Trophoblast cell (in vitro differentiated cells and primary cell): ENCODE measurements around the gene NR2C1.
A peak's percentile ranks its signal among the peaks of the same experiment; 100 is the strongest.
"Not testable (repeated sequence)": the region's sequence is repeated elsewhere in the genome, so short reads cannot be mapped to it uniquely, and the experiment has no call there.

Source experiments
- DNase-seq, 2 donors: peaks; one replicate each; pipeline ENCODE4 v3.0.0-alpha.2; 2016
- H2AFZ ChIP-seq: 2 replicates; pipeline ENCODE4 v1.6.1; 2013; ENCODE audit warnings: low read length, moderate library complexity, mild to moderate bottlenecking; ENCODE audit not compliant: insufficient read depth, poor library complexity
- H2AK5ac ChIP-seq: 2 replicates; pipeline ENCODE4 v1.6.1; 2013; ENCODE audit warnings: mild to moderate bottlenecking, low read length
- H2BK120ac ChIP-seq: 2 replicates; pipeline ENCODE4 v1.6.1; 2013; ENCODE audit warnings: low read length, mild to moderate bottlenecking, moderate library complexity; ENCODE audit not compliant: insufficient read depth, poor library complexity
- H2BK12ac ChIP-seq: 2 replicates; pipeline ENCODE4 v1.6.1; 2013; ENCODE audit warnings: mild to moderate bottlenecking, low read length, moderate library complexity
- H2BK5ac ChIP-seq: 2 replicates; pipeline ENCODE4 v1.6.1; 2013; ENCODE audit warnings: low read length, low read depth, moderate library complexity, mild to moderate bottlenecking; ENCODE audit not compliant: poor library complexity
- H3K14ac ChIP-seq: 2 replicates; pipeline ENCODE4 v1.6.1; 2013; ENCODE audit warnings: mild to moderate bottlenecking, low read length
- H3K18ac ChIP-seq: 2 replicates; pipeline ENCODE4 v1.6.1; 2013; ENCODE audit warnings: mild to moderate bottlenecking, low read length
- H3K23ac ChIP-seq: 2 replicates; pipeline ENCODE4 v1.6.1; 2013; ENCODE audit warnings: low read length
- H3K27ac ChIP-seq: 2 replicates; pipeline ENCODE4 v1.5.1; 2013; ENCODE audit warnings: low read depth, mild to moderate bottlenecking, inconsistent platforms, low read length, moderate library complexity
- H3K27me3 ChIP-seq: 2 replicates; pipeline ENCODE4 v1.6.1; 2013; ENCODE audit warnings: inconsistent platforms, mild to moderate bottlenecking, low read length, moderate library complexity; ENCODE audit not compliant: insufficient read depth
- H3K36me3 ChIP-seq, 2 experiments: 1 replicate in 1 of 2; 2 replicates in 1 of 2; pipeline ENCODE4 v1.6.1; 2013; ENCODE audit warnings: low read length in 2 of 2, mild to moderate bottlenecking in 2 of 2, moderate library complexity in 1 of 2; ENCODE audit not compliant: insufficient read depth in 2 of 2, control insufficient read depth in 1 of 2
- H3K4ac ChIP-seq: 2 replicates; pipeline ENCODE4 v1.6.1; 2013; ENCODE audit warnings: low read depth, mild to moderate bottlenecking, low read length, moderate library complexity
- H3K4me1 ChIP-seq, 2 experiments: 1 replicate in 1 of 2; 2 replicates in 1 of 2; pipeline ENCODE4 v1.6.1; 2013; ENCODE audit warnings: low read length in 2 of 2, mild to moderate bottlenecking in 2 of 2, moderate library complexity in 1 of 2; ENCODE audit not compliant: insufficient read depth in 2 of 2, control insufficient read depth in 1 of 2
- H3K4me2 ChIP-seq: 2 replicates; pipeline ENCODE4 v1.6.1; 2013; ENCODE audit warnings: inconsistent platforms, mild to moderate bottlenecking, low read length, moderate library complexity
- H3K4me3 ChIP-seq: 2 replicates; pipeline ENCODE4 v1.5.1; 2013; ENCODE audit warnings: mild to moderate bottlenecking, low read depth, low read length, inconsistent platforms
- H3K79me1 ChIP-seq: one replicate; pipeline ENCODE4 v1.6.1; 2013; ENCODE audit warnings: low read length
- H3K79me2 ChIP-seq: 2 replicates; pipeline ENCODE4 v1.6.1; 2013; ENCODE audit warnings: low read length, mild to moderate bottlenecking; ENCODE audit not compliant: control insufficient read depth, insufficient read depth, poor library complexity
- H3K9ac ChIP-seq: 2 replicates; pipeline ENCODE4 v1.6.1; 2013; ENCODE audit warnings: mild to moderate bottlenecking, low read length
- H3K9me3 ChIP-seq: 2 replicates; pipeline ENCODE4 v1.6.1; 2013; ENCODE audit warnings: low read depth, mild to moderate bottlenecking, control low read depth, inconsistent platforms, low read length; ENCODE audit not compliant: insufficient read depth
- H4K12ac ChIP-seq: 2 replicates; pipeline ENCODE4 v1.6.1; 2013; ENCODE audit warnings: low read depth, mild to moderate bottlenecking, low read length, moderate library complexity
- H4K8ac ChIP-seq: 2 replicates; pipeline ENCODE4 v1.6.1; 2013; ENCODE audit warnings: low read depth, mild to moderate bottlenecking, low read length, moderate library complexity
- H4K91ac ChIP-seq: one replicate; pipeline ENCODE4 v1.6.1; 2013; ENCODE audit warnings: low read depth, mild to moderate bottlenecking, low read length, moderate library complexity
- WGBS: extraction: QIAGEN DNeasy Blood & Tissue Kit; methylation state at CpG from one replicate; pipeline ENCODE4 v1.1.7; 2013; ENCODE audit warnings: missing lambda C conversion rate; ENCODE audit not compliant: insufficient read length, insufficient coverage; ENCODE audit errors: extremely low coverage; 5-methylcytosine and 5-hydroxymethylcytosine counted together

The NR2C1 gene

GRCh38 chr12:95101957-95102356, 28.5 kb upstream of the NR2C1 start:
- not testable (repeated sequence) for H4K8ac ChIP-seq, H3K9ac ChIP-seq, H3K9me3 ChIP-seq, H3K18ac ChIP-seq, H3K4me2 ChIP-seq, H2BK120ac ChIP-seq, H3K14ac ChIP-seq, DNase-seq, H2AK5ac ChIP-seq, H3K79me2 ChIP-seq, H2BK12ac ChIP-seq, H3K27ac ChIP-seq, H4K12ac ChIP-seq, H3K79me1 ChIP-seq, H2AFZ ChIP-seq, H3K4me3 ChIP-seq, H3K23ac ChIP-seq, H3K27me3 ChIP-seq, H3K4ac ChIP-seq, H4K91ac ChIP-seq, H2BK5ac ChIP-seq
- Histone ChIP-seq H3K4me1 (peaks cover 7 to 19% of the 10 kb centered on the region in 2 experiments), H3K36me3 (peaks cover 24 to 35% of the 10 kb centered on the region in 2 experiments)
- WGBS, result no CpG with 5 or more reads among the region's 5 CpGs

DNA sequence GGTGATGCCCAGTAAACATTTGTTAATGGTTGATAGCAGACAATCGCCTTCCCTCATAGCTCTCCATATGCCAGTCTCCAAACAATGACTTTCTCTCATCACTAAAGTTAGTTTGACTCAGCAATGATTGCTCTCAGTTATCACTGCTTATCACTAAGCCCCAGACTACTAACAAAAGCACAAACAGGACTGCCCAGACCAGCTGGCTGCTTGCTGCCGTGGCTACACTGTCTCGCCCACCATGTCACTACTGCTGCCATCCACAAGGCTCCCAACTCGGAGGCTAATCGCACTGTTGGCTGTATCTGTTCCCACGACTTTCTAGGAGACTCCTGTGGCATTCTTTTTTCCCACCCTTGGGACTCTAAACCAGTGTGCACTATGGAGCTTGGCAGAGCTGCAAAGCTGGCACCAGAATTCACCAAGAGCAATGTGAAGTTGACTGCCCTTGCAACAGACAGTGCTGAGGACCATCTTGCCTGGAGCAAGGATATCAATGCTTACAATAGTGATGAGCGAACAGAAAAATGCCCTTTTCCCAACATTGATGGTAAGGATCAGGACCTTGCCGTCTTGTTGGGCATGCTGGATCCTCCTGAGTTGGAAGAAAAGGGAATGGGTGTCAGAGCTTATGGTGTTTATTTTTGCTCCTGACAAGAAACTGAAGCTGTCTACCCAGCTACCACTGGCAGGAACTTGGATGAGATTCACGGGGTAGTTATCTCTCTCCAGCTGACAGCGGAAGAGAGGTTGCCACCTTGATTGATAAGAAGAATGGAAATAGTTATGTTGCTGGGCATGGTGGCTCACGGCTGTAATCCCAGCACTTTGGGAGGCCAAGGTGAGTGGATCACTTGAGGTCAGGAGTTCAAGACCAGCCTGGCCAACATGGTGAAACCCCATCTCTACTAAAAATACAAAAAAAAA, 27.1 kb upstream of the NR2C1 start:
- Histone ChIP-seq H3K79me1 (peaks cover 5% of the 10 kb centered on the region), H4K12ac (no peak overlapping the region), H3K27ac (no peak overlapping the region), H3K4me3 (no peak overlapping the region), H3K18ac (no peak overlapping the region), H2AFZ (no peak overlapping the region), H2BK5ac (no peak overlapping the region), H3K79me2 (no peaks in the 10 kb centered on the region), H4K91ac (no peak overlapping the region), H3K23ac (no peak overlapping the region), H3K36me3 (peaks cover 16 to 28% of the 10 kb centered on the region in 2 experiments), H3K4ac (no peak overlapping the region), H2BK120ac (no peak overlapping the region), H3K27me3 (no peaks in the 10 kb centered on the region), H3K14ac (no peak overlapping the region), H3K4me2 (no peak overlapping the region), H2AK5ac (no peak overlapping the region), H3K9ac (no peak overlapping the region), H3K9me3 (no peaks in the 10 kb centered on the region), H2BK12ac (no peak overlapping the region), H3K4me1 (peaks cover 7 to 19% of the 10 kb centered on the region in 2 experiments), H4K8ac (no peak overlapping the region)
- no CpG with 5 or more reads among the region's 11 CpGs for WGBS
- DNase-seq, result no peak

- H3K79me1 ChIP-seq, result peaks cover 5% of the 10 kb centered on the region
- H3K4me3 ChIP-seq, result no peak overlapping the region
- H4K8ac ChIP-seq, result no peak overlapping the region
- H3K4me2 ChIP-seq, result no peak overlapping the region
- no peak overlapping the region for H3K4ac ChIP-seq
- H3K14ac ChIP-seq, result no peak overlapping the region
- no peak overlapping the region for H4K91ac ChIP-seq
- H3K27ac ChIP-seq, result no peak overlapping the region
- H3K36me3 ChIP-seq, result peaks cover 10 to 21% of the 10 kb centered on the region in 2 experiments
- peaks cover 7 to 19% of the 10 kb centered on the region in 2 experiments for H3K4me1 ChIP-seq
- no peak overlapping the region for H2BK120ac ChIP-seq
- H3K9ac ChIP-seq, result no peak overlapping the region
- DNase-seq, result peak in 1 of 2 donors; percentile 7
- no peaks in the 10 kb centered on the region for H3K79me2 ChIP-seq
- no peak overlapping the region for H2AFZ ChIP-seq
- no peaks in the 10 kb centered on the region for H3K9me3 ChIP-seq
- no peak overlapping the region for H2BK5ac ChIP-seq
- H2BK12ac ChIP-seq, result no peak overlapping the region
- no peak overlapping the region for H3K18ac ChIP-seq
- H4K12ac ChIP-seq, result no peak overlapping the region
- H3K23ac ChIP-seq, result no peak overlapping the region
- no peaks in the 10 kb centered on the region for H3K27me3 ChIP-seq
- H2AK5ac ChIP-seq, result no peak overlapping the region
- no CpG with 5 or more reads among the region's 4 CpGs for WGBS
Measured at GRCh38 chr12:95099270-95099790, 25.9 kb upstream of the NR2C1 start.

DNA sequence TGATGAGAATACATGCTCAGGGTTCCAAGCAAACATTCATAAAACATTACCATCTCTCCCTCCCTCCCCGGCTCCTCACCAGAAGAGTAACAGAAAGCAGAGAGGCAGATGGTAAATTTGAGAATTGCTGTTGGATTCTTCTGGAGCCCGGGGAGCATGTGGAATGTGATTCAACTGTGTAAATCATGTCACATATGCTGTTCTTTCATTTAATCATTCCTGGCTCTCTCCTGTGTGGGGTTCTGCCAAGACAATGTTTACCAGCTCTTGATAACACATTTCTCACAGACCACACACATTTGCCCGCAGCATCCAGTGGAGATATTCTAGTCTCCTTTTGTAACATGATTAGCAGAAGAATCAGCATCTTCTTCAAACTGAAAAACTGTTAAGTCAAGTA, 23.4 kb upstream of the NR2C1 start:
- H3K4me3 ChIP-seq, result no peak overlapping the region
- H3K9ac ChIP-seq, result no peak overlapping the region
- no peak for DNase-seq
- no peaks in the 10 kb centered on the region for H3K79me2 ChIP-seq
- H3K14ac ChIP-seq, result peak overlapping the region; percentile 22
- no peak overlapping the region for H3K27ac ChIP-seq
- no peak overlapping the region for H4K91ac ChIP-seq
- no CpG with 5 or more reads among the region's 3 CpGs for WGBS
- H3K4me1 ChIP-seq, result peaks cover 7 to 19% of the 10 kb centered on the region in 2 experiments
- H4K12ac ChIP-seq, result no peak overlapping the region
- H3K36me3 ChIP-seq, result peaks cover 14 to 26% of the 10 kb centered on the region in 2 experiments
- H3K23ac ChIP-seq, result no peak overlapping the region
- H2BK12ac ChIP-seq, result no peak overlapping the region
- H3K79me1 ChIP-seq, result peaks cover 5% of the 10 kb centered on the region
- H2BK120ac ChIP-seq, result no peak overlapping the region
- no peak overlapping the region for H2AK5ac ChIP-seq
- H2AFZ ChIP-seq, result no peak overlapping the region
- no peak overlapping the region for H3K4ac ChIP-seq
- no peaks in the 10 kb centered on the region for H3K9me3 ChIP-seq
- H3K18ac ChIP-seq, result no peak overlapping the region
- H3K4me2 ChIP-seq, result no peak overlapping the region
- H3K27me3 ChIP-seq, result no peaks in the 10 kb centered on the region
- H2BK5ac ChIP-seq, result no peak overlapping the region
- H4K8ac ChIP-seq, result no peak overlapping the region
